H1 (cell line): Measurements from ENCODE around the gene RNF214. TPM values are rescaled to one million over a fixed set of nuclear protein-coding genes. Genes with fewer than 3 reads are reported as not detected.

Source experiments
- CTCF ChIA-PET: fragments of 300-600 bp; sonication (Branson Sonifier 250); formaldehyde crosslinking; loops from one replicate; lab custom pipeline; 2021; ENCODE audit not compliant: partially characterized antibody; lab: Charles Lee
- POLR2A ChIA-PET: fragments of 300-600 bp; sonication (Branson Sonifier 250); formaldehyde crosslinking; loops from one replicate; lab custom pipeline; 2021; ENCODE audit warnings: inconsistent platforms; ENCODE audit not compliant: partially characterized antibody; lab: Charles Lee
- DNase-seq, 2 experiments: peaks; one replicate each; pipeline versions ENCODE4 v3.0.0 to v3.0.0-alpha.2; 2010 to 2022; ENCODE audit warnings: low spot score in 2 of 2, low read depth in 1 of 2, mixed read lengths in 1 of 2
- FAIRE-seq: peaks from 2 replicates; lab custom pipeline; 2011; peaks lifted over from hg19 to GRCh38; lab: Jason Lieb, UNC
- H2AFZ ChIP-seq: 2 replicates; pipeline ENCODE4 v1.8.1; 2012; ENCODE audit warnings: low read length, inconsistent platforms
- H2AK5ac ChIP-seq: 2 replicates; pipeline ENCODE4 v1.6.1; 2013; ENCODE audit warnings: low read depth, low read length
- H2BK120ac ChIP-seq: replicated peaks from 2 replicates; pipeline ENCODE3; 2013; ENCODE audit warnings: low read depth, low read length, inconsistent platforms
- H2BK12ac ChIP-seq: 2 replicates; pipeline ENCODE4 v1.6.1; 2013; ENCODE audit warnings: low read depth, low read length
- H2BK15ac ChIP-seq: 2 replicates; pipeline ENCODE4 v1.6.1; 2013; ENCODE audit warnings: low read length
- H2BK20ac ChIP-seq: 2 replicates; pipeline ENCODE4 v1.6.1; 2013; ENCODE audit warnings: low read length
- H2BK5ac ChIP-seq: 2 replicates; pipeline ENCODE4 v1.6.1; 2013; ENCODE audit warnings: low read depth, low read length
- H3K14ac ChIP-seq: 2 replicates; pipeline ENCODE4 v1.6.1; 2013; ENCODE audit warnings: inconsistent platforms; ENCODE audit not compliant: insufficient read length
- H3K18ac ChIP-seq: 2 replicates; pipeline ENCODE4 v1.6.1; 2013; ENCODE audit warnings: low read length; ENCODE audit errors: extremely low read depth
- H3K23ac ChIP-seq: 2 replicates; pipeline ENCODE4 v1.6.1; 2013; ENCODE audit warnings: inconsistent platforms; ENCODE audit not compliant: insufficient read length
- H3K23me2 ChIP-seq: 2 replicates; pipeline ENCODE4 v1.6.1; 2013; ENCODE audit warnings: low read depth, low read length
- H3K27ac ChIP-seq: 2 replicates; pipeline ENCODE4 v1.6.1; 2011; ENCODE audit warnings: low read depth, low read length, inconsistent platforms
- H3K27me3 ChIP-seq, 4 experiments: replicated peaks in 1 of 4; 1 replicate in 1 of 4; 2 replicates in 3 of 4; pipeline versions ENCODE4 v1.6.1 to v1.8.1; 2011 to 2013; ENCODE audit warnings: low read length in 3 of 4, mild to moderate bottlenecking in 3 of 4, inconsistent platforms in 2 of 4, mixed read lengths in 2 of 4, moderate library complexity in 1 of 4; ENCODE audit not compliant: control insufficient read depth in 3 of 4, insufficient read depth in 3 of 4; ENCODE audit errors: extremely low read depth in 1 of 4
- H3K36me3 ChIP-seq, 4 experiments: 2 replicates each; pipeline versions ENCODE4 v1.6.1 to v1.8.1; 2011 to 2013; ENCODE audit warnings: mild to moderate bottlenecking in 4 of 4, low read length in 3 of 4, moderate library complexity in 2 of 4, control low read depth in 1 of 4, inconsistent platforms in 1 of 4; ENCODE audit not compliant: insufficient read depth in 4 of 4, control insufficient read depth in 2 of 4
- H3K4ac ChIP-seq: replicated peaks from 2 replicates; pipeline ENCODE3; 2013; ENCODE audit warnings: low read length, low read depth, mixed read lengths, inconsistent platforms; ENCODE audit not compliant: insufficient read length
- H3K4me1 ChIP-seq, 4 experiments: replicated peaks in 1 of 4; 1 replicate in 1 of 4; 2 replicates in 3 of 4; pipeline versions ENCODE4 v1.6.1 to v1.8.1; 2011 to 2013; ENCODE audit warnings: low read length in 3 of 4, inconsistent platforms in 2 of 4, mixed read lengths in 1 of 4; ENCODE audit not compliant: insufficient read depth in 4 of 4, control insufficient read depth in 3 of 4
- H3K4me2 ChIP-seq, 2 experiments: 2 replicates each; pipeline versions ENCODE4 v1.6.1 to v1.8.1; 2011 to 2013; ENCODE audit warnings: low read depth in 2 of 2, low read length in 2 of 2, control low read depth in 1 of 2, inconsistent platforms in 1 of 2, mild to moderate bottlenecking in 1 of 2; ENCODE audit not compliant: insufficient read depth in 1 of 2
- H3K4me3 ChIP-seq, 4 experiments: fragments of 200-600, 300-600 bp in 1 of 4; sonication (generic), shearing (Covaris generic), sonication (Bioruptor Twin) in 1 of 4; 2 replicates each; pipeline versions ENCODE4 v1.5.1 to v1.8.1; 2011 to 2016; ENCODE audit warnings: low read length in 4 of 4, low read depth in 3 of 4, control low read depth in 2 of 4, inconsistent platforms in 2 of 4, mild to moderate bottlenecking in 2 of 4, mixed read lengths in 1 of 4, moderate library complexity in 1 of 4; ENCODE audit not compliant: insufficient read depth in 2 of 4; ENCODE audit errors: extremely low read depth in 1 of 4
- H3K56ac ChIP-seq: replicated peaks from 2 replicates; pipeline ENCODE3; 2013; ENCODE audit warnings: low read depth, mild to moderate bottlenecking, mixed read lengths, low read length, inconsistent platforms; ENCODE audit not compliant: insufficient read length
- H3K79me1 ChIP-seq: 2 replicates; pipeline ENCODE4 v1.6.1; 2013; ENCODE audit warnings: low read depth, low read length, control low read depth
- H3K79me2 ChIP-seq, 2 experiments: 2 replicates each; pipeline versions ENCODE4 v1.6.1 to v1.8.1; 2012 to 2013; ENCODE audit warnings: low read length in 2 of 2, mild to moderate bottlenecking in 2 of 2, inconsistent platforms in 1 of 2; ENCODE audit not compliant: insufficient read depth in 2 of 2, control insufficient read depth in 1 of 2
- H3K9ac ChIP-seq, 4 experiments: replicated peaks in 1 of 4; 1 replicate in 1 of 4; 2 replicates in 3 of 4; pipeline versions ENCODE4 v1.6.1 to v1.8.1; 2011 to 2013; ENCODE audit warnings: low read depth in 3 of 4, low read length in 3 of 4, control low read depth in 2 of 4, mild to moderate bottlenecking in 2 of 4, moderate library complexity in 2 of 4, inconsistent platforms in 1 of 4; ENCODE audit errors: extremely low read depth in 1 of 4
- H3K9me3 ChIP-seq, 2 experiments: 2 replicates each; pipeline versions ENCODE4 v1.6.1 to v1.8.1; 2012 to 2013; ENCODE audit warnings: mild to moderate bottlenecking in 2 of 2, moderate library complexity in 2 of 2, control low read depth in 1 of 2, inconsistent platforms in 1 of 2, low read depth in 1 of 2, low read length in 1 of 2, mixed read lengths in 1 of 2; ENCODE audit not compliant: insufficient read depth in 2 of 2
- H4K20me1 ChIP-seq, 2 experiments: replicated peaks in 1 of 2; 2 replicates each; pipeline versions ENCODE3 to v1.8.1; 2011 to 2013; ENCODE audit warnings: inconsistent platforms in 2 of 2, low read length in 2 of 2, mild to moderate bottlenecking in 1 of 2; ENCODE audit not compliant: insufficient read depth in 2 of 2, control insufficient read depth in 1 of 2
- H4K5ac ChIP-seq: 2 replicates; pipeline ENCODE4 v1.6.1; 2013; ENCODE audit warnings: low read length, low read depth, mixed read lengths, inconsistent platforms; ENCODE audit not compliant: insufficient read length
- H4K8ac ChIP-seq: 2 replicates; pipeline ENCODE4 v1.8.0; 2013; ENCODE audit warnings: mild to moderate bottlenecking, moderate library complexity, low read length, inconsistent platforms; ENCODE audit not compliant: insufficient read depth; ENCODE audit errors: extremely low read depth
- H4K91ac ChIP-seq: replicated peaks from 2 replicates; pipeline ENCODE3; 2013; ENCODE audit warnings: low read length, mixed read lengths, inconsistent platforms; ENCODE audit not compliant: insufficient read length
- CEBPB ChIP-seq: IDR thresholded peaks from 2 replicates; pipeline ENCODE4 v1.6.1; 2012; ENCODE audit warnings: low read depth, low read length
- CHD1 ChIP-seq: IDR thresholded peaks from 2 replicates; pipeline ENCODE4 v1.6.1; 2012; ENCODE audit warnings: low read depth, low read length, improper control_type of control experiment
- JUN ChIP-seq: IDR thresholded peaks from 2 replicates; pipeline ENCODE4 v1.6.1; 2011; ENCODE audit warnings: low read depth, mild to moderate bottlenecking, improper control_type of control experiment, low read length
- MAFK ChIP-seq: IDR thresholded peaks from 2 replicates; pipeline ENCODE4 v1.6.1; 2012; ENCODE audit warnings: low read depth, mild to moderate bottlenecking, improper control_type of control experiment, low read length
- RNF2 ChIP-seq: fragments of 200-900, 300-1000 bp; sonication (generic); IDR thresholded peaks from 2 replicates; pipeline ENCODE4 v1.7.1; 2016; ENCODE audit warnings: borderline replicate concordance, low read depth, mild to moderate bottlenecking, antibody characterized with exemption, low read length; ENCODE audit not compliant: poor library complexity, severe bottlenecking; ENCODE audit errors: missing control alignments
- RXRA ChIP-seq: IDR thresholded peaks from 2 replicates; pipeline ENCODE4 v1.6.1; 2011; ENCODE audit warnings: low read depth, mild to moderate bottlenecking, low read length, moderate library complexity; ENCODE audit not compliant: insufficient read depth
- WGBS, 2 experiments: shearing (Covaris generic) in 1 of 2; methylation state at CpG; one replicate each; pipeline versions ENCODE4 v1.1.6 to v1.1.7; 2013 to 2015; ENCODE audit warnings: low lambda C conversion rate in 2 of 2, mixed read lengths in 2 of 2, inconsistent platforms in 1 of 2, low coverage in 1 of 2, missing lambda C conversion rate in 1 of 2; ENCODE audit not compliant: insufficient replicate concordance in 2 of 2, insufficient coverage in 1 of 2, insufficient read length in 1 of 2; ENCODE audit errors: extremely low coverage in 1 of 2, missing lambda C conversion rate in 1 of 2; 5-methylcytosine and 5-hydroxymethylcytosine counted together
- polyA plus RNA-seq, 7 experiments: library from polyadenylated mRNA; depleted of rRNA in 3 of 7; stranded (reverse) in 5 of 7; unstranded in 2 of 7; fragments of >200 nt in 5 of 7; fragments of 200-250 nt in 2 of 7; gene quantifications; 1 replicate in 5 of 7; 2 replicates in 1 of 7; 4 replicates in 1 of 7; pipeline versions ENCODE4 v1.2.1 to v1.2.3, GENCODE V29; 2011 to 2013; ENCODE audit warnings: missing spikeins in 2 of 7, mixed read lengths in 2 of 7
- total RNA-seq: library from RNA; stranded (reverse); fragmentation: NEBNext Ultra II Directional; extraction: Animal tissue kit (Norgen Biotek cat#: 25700); gene quantifications from 2 replicates; pipeline ENCODE4 v1.2.1, GENCODE V29; 2021

The RNF214 gene
- total and polyA plus RNA-seq, 2 of the 8 experiments (the other 6 are each of a cell fraction or from before 2014, with no cell fraction given): 34.9 to 35.6 TPM

DNA sequence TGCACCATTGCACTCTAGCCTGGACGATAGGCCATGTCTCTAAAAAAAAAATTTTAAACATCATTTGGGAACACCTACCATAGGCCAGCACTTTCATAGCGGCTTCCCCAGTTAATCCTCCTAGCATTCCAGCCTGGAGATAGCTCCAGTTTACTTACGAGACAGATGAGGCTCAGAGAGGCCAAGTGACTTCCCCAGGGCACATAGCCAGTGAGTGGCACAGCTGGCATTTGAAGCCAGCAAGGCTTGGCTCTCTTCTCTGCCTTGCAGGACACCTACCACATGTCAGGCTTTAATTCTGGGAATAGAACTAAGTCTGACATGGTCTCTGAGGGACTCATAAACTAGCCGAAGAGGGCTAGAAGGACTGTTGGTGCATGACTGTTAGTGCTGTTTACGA is 38.2 kb upstream of the RNF214 start:
- ChIA-PET CTCF (interaction anchor here (1.6 to 18.7 kb wide), 4 partner anchors 9 to 28 kb away, joined by 3 to 449 read pairs (median 129); partner anchors contain the start of genes PCSK7, RNF214 and SIDT2), POLR2A (interaction anchor here (0.6 to 2.3 kb wide), 10 partner anchors 9 to 151 kb away, joined by 3 to 10 read pairs (median 4); no protein-coding TSS in a partner anchor)
- Histone ChIP-seq H3K27me3 (no peaks in the 10 kb centered on the region), H3K36me3 (peaks cover 0 to 10% (median 0%) of the 10 kb centered on the region in 4 experiments; a peak in 2 of 8 replicates), H3K23me2 (peaks cover under 1% of the 10 kb centered on the region; the same call in 1 of the 2 replicates), H3K9ac (no peak overlapping the region), H3K4me2 (no peak overlapping the region), H3K23ac (no peak overlapping the region), H3K4me1 (peaks cover 7 to 11% (median 9%) of the 10 kb centered on the region in 4 experiments), H2AK5ac (no peak overlapping the region), H2BK120ac (no peak overlapping the region), H3K79me1 (no peaks in the 10 kb centered on the region), H3K79me2 (no peaks in the 10 kb centered on the region), H2BK20ac (no peak overlapping the region), H3K9me3 (no peaks in the 10 kb centered on the region), H2BK12ac (no peak overlapping the region), H3K56ac (no peak overlapping the region), H4K20me1 (peaks cover 2% of the 10 kb centered on the region in 2 experiments), H3K4ac (no peak overlapping the region), H3K4me3 (no peak overlapping the region), H4K8ac (peak overlapping the region; percentile 57; the same call in 1 of the 2 replicates), H2BK5ac (no peak overlapping the region), H2BK15ac (no peak overlapping the region), H3K27ac (no peak overlapping the region)
- no peak for FAIRE-seq
- 89% methylated on average over 5 of the region's 5 CpGs; no CpG with 5 or more reads in 1 of the 2 experiments for WGBS, 2 experiments
- DNase-seq: no peak
- no peak for TF ChIP-seq RNF2
- TF ChIP-seq CHD1: no peak
- no peak for TF ChIP-seq MAFK
- no peak for TF ChIP-seq CEBPB
- TF ChIP-seq RXRA: no peak
- TF ChIP-seq JUN: no peak
- TF ChIP-seq, all 59 proteins: peak for 0
- Histone ChIP-seq H4K5ac (no peak overlapping the region), H4K91ac (no peak overlapping the region), H3K18ac (no peak overlapping the region), H3K14ac (no peak overlapping the region), H2AFZ (no peak overlapping the region)
